D721Med (cell line): ENCODE measurements around the gene XPOT.
"Not testable (repeated sequence)": the region's sequence is repeated elsewhere in the genome, so short reads cannot be mapped to it uniquely, and the experiment has no call there.

Source experiments
- DNase-seq: peaks from one replicate; pipeline ENCODE4 v3.0.0; 2011; ENCODE audit warnings: low spot score; ENCODE audit not compliant: insufficient read length
- FAIRE-seq: peaks from 2 replicates; lab custom pipeline; 2011; peaks lifted over from hg19 to GRCh38; lab: Jason Lieb, UNC
- CTCF ChIP-seq: IDR thresholded peaks from 2 replicates; pipeline ENCODE4 v1.5.1; 2012; ENCODE audit warnings: mild to moderate bottlenecking, control low read depth; ENCODE audit not compliant: insufficient read depth; ENCODE audit errors: missing control alignments

The XPOT gene, protein sequence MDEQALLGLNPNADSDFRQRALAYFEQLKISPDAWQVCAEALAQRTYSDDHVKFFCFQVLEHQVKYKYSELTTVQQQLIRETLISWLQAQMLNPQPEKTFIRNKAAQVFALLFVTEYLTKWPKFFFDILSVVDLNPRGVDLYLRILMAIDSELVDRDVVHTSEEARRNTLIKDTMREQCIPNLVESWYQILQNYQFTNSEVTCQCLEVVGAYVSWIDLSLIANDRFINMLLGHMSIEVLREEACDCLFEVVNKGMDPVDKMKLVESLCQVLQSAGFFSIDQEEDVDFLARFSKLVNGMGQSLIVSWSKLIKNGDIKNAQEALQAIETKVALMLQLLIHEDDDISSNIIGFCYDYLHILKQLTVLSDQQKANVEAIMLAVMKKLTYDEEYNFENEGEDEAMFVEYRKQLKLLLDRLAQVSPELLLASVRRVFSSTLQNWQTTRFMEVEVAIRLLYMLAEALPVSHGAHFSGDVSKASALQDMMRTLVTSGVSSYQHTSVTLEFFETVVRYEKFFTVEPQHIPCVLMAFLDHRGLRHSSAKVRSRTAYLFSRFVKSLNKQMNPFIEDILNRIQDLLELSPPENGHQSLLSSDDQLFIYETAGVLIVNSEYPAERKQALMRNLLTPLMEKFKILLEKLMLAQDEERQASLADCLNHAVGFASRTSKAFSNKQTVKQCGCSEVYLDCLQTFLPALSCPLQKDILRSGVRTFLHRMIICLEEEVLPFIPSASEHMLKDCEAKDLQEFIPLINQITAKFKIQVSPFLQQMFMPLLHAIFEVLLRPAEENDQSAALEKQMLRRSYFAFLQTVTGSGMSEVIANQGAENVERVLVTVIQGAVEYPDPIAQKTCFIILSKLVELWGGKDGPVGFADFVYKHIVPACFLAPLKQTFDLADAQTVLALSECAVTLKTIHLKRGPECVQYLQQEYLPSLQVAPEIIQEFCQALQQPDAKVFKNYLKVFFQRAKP

DNA sequence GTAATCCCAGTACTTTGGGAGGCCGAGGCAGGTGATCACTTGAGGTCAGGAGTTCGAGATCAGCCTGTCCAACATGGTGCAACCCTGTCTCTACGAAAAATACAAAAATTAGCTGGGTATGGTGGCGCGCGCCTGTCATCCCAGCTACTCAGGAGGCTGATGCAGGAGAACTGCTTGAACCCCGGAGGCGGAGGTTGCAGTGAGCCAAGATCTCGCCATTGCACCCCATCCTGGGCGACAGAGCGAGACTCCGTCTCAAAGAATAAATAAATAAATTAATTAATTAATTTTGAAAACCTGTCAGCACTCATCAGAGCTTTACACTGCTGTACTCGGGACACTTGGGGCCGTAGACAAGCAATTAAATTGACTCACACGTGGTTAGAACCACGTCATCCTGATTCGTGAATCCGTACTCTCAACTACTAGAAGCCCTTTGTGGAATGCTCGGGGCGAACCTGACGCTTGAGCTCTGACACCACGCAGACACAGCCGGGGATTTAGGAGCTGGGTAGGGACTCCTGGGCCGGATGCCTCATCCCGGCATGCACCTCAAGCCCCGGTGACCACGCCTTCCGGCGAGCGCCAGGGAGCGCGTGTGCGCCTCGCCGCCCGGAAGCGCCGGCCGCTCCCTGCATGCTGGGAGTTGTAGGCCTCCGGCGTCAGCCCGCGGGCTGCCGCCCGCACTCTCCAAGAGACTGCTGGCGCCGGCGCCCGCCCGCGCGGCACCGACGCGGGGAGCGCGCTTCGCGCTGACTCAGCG lies at the start of gene XPOT:
TSS of gene XPOT (plus strand) at position 686 of the 763 bp plus-strand sequence. CDS start 5,644 bp downstream, outside the sequence.
- DNase-seq: peak; percentile 82
- no peak for TF ChIP-seq CTCF
- FAIRE-seq: no peak

DNA sequence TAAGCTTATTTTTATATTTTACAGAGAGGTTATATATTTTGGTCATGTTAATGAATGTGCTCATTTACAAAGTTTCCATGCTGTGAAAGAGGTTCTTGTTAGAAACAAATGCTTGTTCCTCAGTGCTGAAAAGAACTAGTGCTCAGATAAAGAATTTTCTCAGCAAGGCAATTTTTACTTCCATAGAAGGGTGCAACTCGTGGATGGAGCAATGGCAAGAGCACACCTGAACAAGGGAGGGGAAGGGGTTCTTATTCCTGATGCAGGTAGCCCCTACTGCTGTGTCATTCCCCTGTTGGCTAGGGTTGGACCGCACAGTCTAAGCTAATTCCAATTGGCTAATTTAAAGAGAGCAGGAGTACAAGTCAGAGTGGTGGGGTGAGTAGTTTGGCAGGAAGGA lies 48.0 kb upstream of the XPOT start:
- not testable (repeated sequence) for DNase-seq, FAIRE-seq

- FAIRE-seq, DNase-seq: not testable (repeated sequence)
Measured at GRCh38 chr12:64361173-64361572, 43.0 kb upstream of the XPOT start.

- DNase-seq: no peak
- no peak for TF ChIP-seq CTCF
- no peak for FAIRE-seq
Measured at GRCh38 chr12:64362721-64363305, 41.4 kb upstream of the XPOT start.

DNA sequence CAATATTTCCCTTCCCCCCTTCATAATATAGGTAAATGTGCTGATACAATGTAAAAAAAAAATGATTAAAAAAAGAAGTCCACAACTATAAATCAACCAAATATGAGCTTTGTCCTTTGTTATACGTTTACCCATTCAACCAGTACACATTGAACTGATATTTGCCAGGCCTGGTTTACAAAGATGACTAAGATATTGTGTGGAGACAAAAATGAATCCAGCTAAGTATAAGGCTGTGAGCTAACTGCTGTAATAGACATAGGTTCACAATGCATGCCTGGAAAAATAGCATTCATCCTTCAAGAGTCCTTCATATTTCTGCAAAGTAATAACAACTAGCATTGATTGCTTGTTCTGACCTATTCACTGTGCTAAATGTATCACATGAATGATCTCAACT lies 20.5 kb upstream of the XPOT start:
- TF ChIP-seq CTCF: no peak
- DNase-seq (no peak), FAIRE-seq (no peak)

DNA sequence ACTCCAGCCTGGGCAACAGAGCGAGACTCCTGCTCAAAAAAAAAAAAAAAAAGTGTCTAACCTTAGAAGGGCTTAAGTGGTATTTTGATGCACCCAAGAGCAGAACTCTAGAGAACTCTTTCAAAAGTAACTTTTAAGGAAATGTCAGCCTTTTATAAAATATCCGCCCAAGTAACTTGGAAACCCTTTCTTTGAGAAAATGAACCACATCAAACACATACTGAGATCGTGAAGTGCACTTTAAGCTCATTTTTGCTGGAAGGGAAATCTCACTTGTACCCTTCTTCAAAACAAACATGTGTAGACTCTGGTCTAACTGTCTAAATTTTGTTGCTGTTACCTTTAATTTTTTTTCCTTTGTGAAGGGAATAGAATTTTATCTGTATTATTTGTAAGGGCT lies 19.2 kb upstream of the XPOT start:
- DNase-seq: no peak
- no peak for TF ChIP-seq CTCF
- no peak for FAIRE-seq

GRCh38 chr12:64385468-64385867 lies 18.7 kb upstream of the XPOT start:
- FAIRE-seq: no peak
- DNase-seq: no peak
- TF ChIP-seq CTCF: no peak
